Measurements from ENCODE around the gene DNAJC15. TPM values are rescaled to one million over a fixed set of nuclear protein-coding genes. Genes with fewer than 3 reads are reported as not detected.

DNAJC15 gene
- total and polyA plus RNA-seq, 2 of the 8 experiments (the other 6 are each of a cell fraction or from before 2014, with no cell fraction given), result 5.8 to 20.8 TPM

- TF ChIP-seq CBX8 (IDR thresholded peaks at IDR 0.05; ENCODE audit: borderline replicate concordance, low read depth, low read length), result no peak
- no peak for TF ChIP-seq CTBP2 (IDR thresholded peaks at IDR 0.05; ENCODE audit: borderline replicate concordance, insufficient read depth, insufficient read length, low read length)
- no peak for TF ChIP-seq SRF (IDR thresholded peaks at IDR 0.05; ENCODE audit: low read depth, low read length)
Observed at GRCh38 chr13:43141685-43142084, 118.3 kb downstream of the DNAJC15 start (continued).
